ENCODE data around the gene TMEM108.

The TMEM108 gene

DNA sequence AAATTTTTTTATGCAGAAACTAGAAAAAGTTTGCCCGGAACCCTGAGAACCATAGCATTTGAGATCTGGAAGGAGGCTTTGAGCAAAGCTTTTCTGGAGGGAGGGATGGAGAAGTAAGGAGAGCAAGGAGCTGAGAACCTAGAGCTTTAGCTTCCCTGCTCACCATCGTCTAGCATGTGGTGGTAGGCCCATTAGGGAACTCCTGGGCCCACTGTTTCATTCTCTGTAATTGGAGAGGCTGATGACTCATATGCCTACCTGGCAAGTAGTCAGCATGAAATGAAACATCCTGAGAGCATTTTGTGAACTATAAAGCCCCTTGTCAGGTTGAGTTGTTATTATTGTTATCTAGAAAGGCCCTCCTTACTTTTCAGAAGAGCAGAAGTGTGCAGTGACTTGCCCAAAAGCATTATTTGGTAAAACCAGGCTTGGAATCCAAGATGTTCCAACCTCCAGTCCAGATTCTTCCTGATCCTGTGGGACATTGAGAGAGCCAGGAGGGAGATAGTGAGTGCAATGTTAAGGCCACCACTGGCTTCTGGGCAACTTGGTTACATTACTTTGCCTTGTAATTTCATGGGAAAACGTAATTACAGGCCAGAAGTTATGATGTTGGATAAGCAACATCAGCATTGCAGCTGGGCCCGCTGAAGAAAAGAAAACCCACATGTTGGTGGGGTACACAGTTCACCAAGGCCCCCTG is 257.2 kb downstream of the TMEM108 start:
- H3K4me1 ChIP-seq (ENCODE audit: control insufficient read depth, low read length), result no peaks in the 10 kb centered on the region

GRCh38 chr3:133295944-133296917 is 258.0 kb downstream of the TMEM108 start:
- Histone ChIP-seq H3K4me1 (ENCODE audit: control insufficient read depth, low read length) (no peaks in the 10 kb centered on the region), H3K4me2 (ENCODE audit: low read length) (no peak overlapping the region), H3K36me3 (ENCODE audit: control insufficient read depth, low read length) (no peaks in the 10 kb centered on the region), H3K27me3 (ENCODE audit: control insufficient read depth, low read length) (no peaks in the 10 kb centered on the region), H3K4me3 (ENCODE audit: low read length) (no peak overlapping the region), H3F3A (ENCODE audit: control insufficient read depth, insufficient read depth) (no peaks in the 10 kb centered on the region), H3K79me2 (ENCODE audit: control insufficient read depth, low read length) (no peaks in the 10 kb centered on the region), H3K27ac (ENCODE audit: low read depth, low read length) (no peak overlapping the region), H3K9me3 (ENCODE audit: control insufficient read depth, insufficient read depth, low read length) (no peaks in the 10 kb centered on the region), H3K9me2 (replicated peaks; ENCODE audit: control insufficient read depth, low read length) (no peaks in the 10 kb centered on the region; the same call in 1 of the 2 replicates), H4K20me1 (ENCODE audit: control insufficient read depth, insufficient read depth, low read depth, low read length) (no peaks in the 10 kb centered on the region)
- TF ChIP-seq, protein P1, sequence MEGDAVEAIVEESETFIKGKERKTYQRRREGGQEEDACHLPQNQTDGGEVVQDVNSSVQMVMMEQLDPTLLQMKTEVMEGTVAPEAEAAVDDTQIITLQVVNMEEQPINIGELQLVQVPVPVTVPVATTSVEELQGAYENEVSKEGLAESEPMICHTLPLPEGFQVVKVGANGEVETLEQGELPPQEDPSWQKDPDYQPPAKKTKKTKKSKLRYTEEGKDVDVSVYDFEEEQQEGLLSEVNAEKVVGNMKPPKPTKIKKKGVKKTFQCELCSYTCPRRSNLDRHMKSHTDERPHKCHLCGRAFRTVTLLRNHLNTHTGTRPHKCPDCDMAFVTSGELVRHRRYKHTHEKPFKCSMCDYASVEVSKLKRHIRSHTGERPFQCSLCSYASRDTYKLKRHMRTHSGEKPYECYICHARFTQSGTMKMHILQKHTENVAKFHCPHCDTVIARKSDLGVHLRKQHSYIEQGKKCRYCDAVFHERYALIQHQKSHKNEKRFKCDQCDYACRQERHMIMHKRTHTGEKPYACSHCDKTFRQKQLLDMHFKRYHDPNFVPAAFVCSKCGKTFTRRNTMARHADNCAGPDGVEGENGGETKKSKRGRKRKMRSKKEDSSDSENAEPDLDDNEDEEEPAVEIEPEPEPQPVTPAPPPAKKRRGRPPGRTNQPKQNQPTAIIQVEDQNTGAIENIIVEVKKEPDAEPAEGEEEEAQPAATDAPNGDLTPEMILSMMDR (IDR thresholded peaks at IDR 0.05; ENCODE audit: low read depth, low read length, poor library complexity, severe bottlenecking), result no peak
- TF ChIP-seq EZH2phosphoT487 (IDR thresholded peaks at IDR 0.05; ENCODE audit: borderline replicate concordance, low read length), result no peak

More for the DNA sequence above, 257.2 kb downstream of the TMEM108 start:
- H3K27me3 ChIP-seq (ENCODE audit: control insufficient read depth, low read length), result no peaks in the 10 kb centered on the region
- no peaks in the 10 kb centered on the region; the same call in 1 of the 2 replicates for H3K9me2 ChIP-seq (replicated peaks; ENCODE audit: control insufficient read depth, low read length)
- H3K27ac ChIP-seq (ENCODE audit: low read depth, low read length), result no peak overlapping the region
- H3K36me3 ChIP-seq (ENCODE audit: control insufficient read depth, low read length), result no peaks in the 10 kb centered on the region
- H4K20me1 ChIP-seq (ENCODE audit: control insufficient read depth, insufficient read depth, low read depth, low read length), result no peaks in the 10 kb centered on the region
- H3K4me2 ChIP-seq (ENCODE audit: low read length), result no peak overlapping the region
- H3K79me2 ChIP-seq (ENCODE audit: control insufficient read depth, low read length), result no peaks in the 10 kb centered on the region
- H3K9me3 ChIP-seq (ENCODE audit: control insufficient read depth, insufficient read depth, low read length), result no peaks in the 10 kb centered on the region
- H3K4me3 ChIP-seq (ENCODE audit: low read length), result no peak overlapping the region
- TF ChIP-seq EZH2phosphoT487 (IDR thresholded peaks at IDR 0.05; ENCODE audit: borderline replicate concordance, low read length), result no peak
- TF ChIP-seq, protein P1 (IDR thresholded peaks at IDR 0.05; ENCODE audit: low read depth, low read length, poor library complexity, severe bottlenecking), result no peak
- H3F3A ChIP-seq (ENCODE audit: control insufficient read depth, insufficient read depth), result no peaks in the 10 kb centered on the region

DNA sequence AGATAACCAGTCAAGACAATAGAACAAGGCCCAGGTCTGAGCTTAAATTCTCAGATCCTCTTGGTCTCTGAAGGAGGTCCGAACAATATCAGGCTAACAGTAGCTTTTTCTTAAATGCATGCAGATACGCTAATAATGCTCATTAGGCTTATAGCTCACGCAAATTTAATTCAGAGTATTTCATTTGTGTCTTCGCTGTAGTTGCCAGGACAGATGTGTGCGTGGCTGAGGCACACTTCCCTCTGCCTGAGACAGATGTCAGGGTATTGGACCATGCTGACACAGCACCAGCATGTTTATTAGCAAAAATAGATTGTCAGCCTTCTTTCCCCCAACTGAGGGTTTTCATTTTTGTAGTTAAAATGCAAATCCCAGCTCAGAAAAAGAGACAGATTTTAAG is 258.8 kb downstream of the TMEM108 start:
- peaks cover 6% of the 10 kb centered on the region for H3K4me1 ChIP-seq (ENCODE audit: control insufficient read depth, low read length)
- no peak overlapping the region for H3K4me3 ChIP-seq (ENCODE audit: low read length)
- TF ChIP-seq, protein P1 (IDR thresholded peaks at IDR 0.05; ENCODE audit: low read depth, low read length, poor library complexity, severe bottlenecking), result no peak
- TF ChIP-seq EZH2phosphoT487 (IDR thresholded peaks at IDR 0.05; ENCODE audit: borderline replicate concordance, low read length), result no peak
- no peak overlapping the region for H3K4me2 ChIP-seq (ENCODE audit: low read length)
- no peaks in the 10 kb centered on the region for H4K20me1 ChIP-seq (ENCODE audit: control insufficient read depth, insufficient read depth, low read depth, low read length)
- H3K9me3 ChIP-seq (ENCODE audit: control insufficient read depth, insufficient read depth, low read length), result no peaks in the 10 kb centered on the region
- H3K9me2 ChIP-seq (replicated peaks; ENCODE audit: control insufficient read depth, low read length), result no peaks in the 10 kb centered on the region; the same call in 1 of the 2 replicates
- H3K36me3 ChIP-seq (ENCODE audit: control insufficient read depth, low read length), result no peaks in the 10 kb centered on the region
- H3K27me3 ChIP-seq (ENCODE audit: control insufficient read depth, low read length), result no peaks in the 10 kb centered on the region
- H3F3A ChIP-seq (ENCODE audit: control insufficient read depth, insufficient read depth), result no peaks in the 10 kb centered on the region
- no peaks in the 10 kb centered on the region for H3K79me2 ChIP-seq (ENCODE audit: control insufficient read depth, low read length)
- H3K27ac ChIP-seq (ENCODE audit: low read depth, low read length), result no peak overlapping the region
